Measurements from ENCODE around the gene HOXA7. TPM values are rescaled to one million over a fixed set of nuclear protein-coding genes. Genes with fewer than 3 reads are reported as not detected.

HOXA7 gene
- total RNA-seq, 1 experiment from 2014 or later: 7.5 TPM

- H3K79me2 ChIP-seq (ENCODE audit: low read length): peaks cover 35% of the 10 kb centered on the region
- H3K4me3 ChIP-seq (ENCODE audit: low read length): no peak overlapping the region
- H3K9me3 ChIP-seq (ENCODE audit: low read length): no peaks in the 10 kb centered on the region
- H3K27ac ChIP-seq (ENCODE audit: low read length): no peak overlapping the region
- H3K4me1 ChIP-seq (ENCODE audit: low read length): peaks cover 16% of the 10 kb centered on the region
- no peak overlapping the region for H3K4me2 ChIP-seq (ENCODE audit: low read depth, low read length, poor library complexity, severe bottlenecking)
- H3K9ac ChIP-seq (ENCODE audit: low read length): no peak overlapping the region
- H3K9me2 ChIP-seq (replicated peaks; ENCODE audit: insufficient read depth, low read length): no peaks in the 10 kb centered on the region
- no peaks in the 10 kb centered on the region for H4K20me1 ChIP-seq (ENCODE audit: insufficient read depth, low read depth, low read length)
- H3K36me3 ChIP-seq (ENCODE audit: insufficient read depth, low read length): peaks cover 11% of the 10 kb centered on the region; the same call in 1 of the 2 replicates
- DNase-seq: no peak
- H2AFZ ChIP-seq (ENCODE audit: low read length): no peak overlapping the region
- H3K27me3 ChIP-seq (ENCODE audit: low read length): no peaks in the 10 kb centered on the region
Measured at GRCh38 chr7:27145165-27145913, 11.1 kb downstream of the HOXA7 start.

- no peak for DNase-seq
- no peak overlapping the region for H2AFZ ChIP-seq (ENCODE audit: low read length)
- no peaks in the 10 kb centered on the region for H3K9me3 ChIP-seq (ENCODE audit: low read length)
- H3K79me2 ChIP-seq (ENCODE audit: low read length): peaks cover 29% of the 10 kb centered on the region
- H3K27me3 ChIP-seq (ENCODE audit: low read length): no peaks in the 10 kb centered on the region
- no peak overlapping the region for H3K27ac ChIP-seq (ENCODE audit: low read length)
- H3K4me2 ChIP-seq (ENCODE audit: low read depth, low read length, poor library complexity, severe bottlenecking): no peak overlapping the region
- H4K20me1 ChIP-seq (ENCODE audit: insufficient read depth, low read depth, low read length): no peaks in the 10 kb centered on the region
- H3K4me1 ChIP-seq (ENCODE audit: low read length): peaks cover 16% of the 10 kb centered on the region
- peaks cover 11% of the 10 kb centered on the region; the same call in 1 of the 2 replicates for H3K36me3 ChIP-seq (ENCODE audit: insufficient read depth, low read length)
- no peak overlapping the region for H3K9ac ChIP-seq (ENCODE audit: low read length)
- no peaks in the 10 kb centered on the region for H3K9me2 ChIP-seq (replicated peaks; ENCODE audit: insufficient read depth, low read length)
- no peak overlapping the region for H3K4me3 ChIP-seq (ENCODE audit: low read length)
Measured at GRCh38 chr7:27144781-27145164, 11.7 kb downstream of the HOXA7 start.

- no peak overlapping the region for H3K4me2 ChIP-seq (ENCODE audit: low read depth, low read length, poor library complexity, severe bottlenecking)
- no peak overlapping the region for H3K9ac ChIP-seq (ENCODE audit: low read length)
- no peaks in the 10 kb centered on the region for H3K27me3 ChIP-seq (ENCODE audit: low read length)
- no peaks in the 10 kb centered on the region for H3K9me3 ChIP-seq (ENCODE audit: low read length)
- no peak for DNase-seq
- peaks cover 11% of the 10 kb centered on the region; the same call in 1 of the 2 replicates for H3K36me3 ChIP-seq (ENCODE audit: insufficient read depth, low read length)
- no peak overlapping the region for H3K4me3 ChIP-seq (ENCODE audit: low read length)
- no peak overlapping the region for H3K27ac ChIP-seq (ENCODE audit: low read length)
- H4K20me1 ChIP-seq (ENCODE audit: insufficient read depth, low read depth, low read length): no peaks in the 10 kb centered on the region
- H3K9me2 ChIP-seq (replicated peaks; ENCODE audit: insufficient read depth, low read length): no peaks in the 10 kb centered on the region
- H3K79me2 ChIP-seq (ENCODE audit: low read length): peaks cover 23% of the 10 kb centered on the region
- peaks cover 13% of the 10 kb centered on the region for H3K4me1 ChIP-seq (ENCODE audit: low read length)
- no peak overlapping the region for H2AFZ ChIP-seq (ENCODE audit: low read length)
Measured at GRCh38 chr7:27143950-27144780, 12.3 kb downstream of the HOXA7 start.

GRCh38 chr7:27143023-27143949, 13.2 kb downstream of the HOXA7 start, which contains the start of gene HOXA5:
Gene HOXA5, minus strand, starts transcription at chr7:27143681. Its CDS starts 74 bp downstream, at chr7:27143607.
- H3K36me3 ChIP-seq (ENCODE audit: insufficient read depth, low read length): peaks cover 13% of the 10 kb centered on the region; the same call in 1 of the 2 replicates
- H3K4me1 ChIP-seq (ENCODE audit: low read length): peaks cover 4% of the 10 kb centered on the region
- H2AFZ ChIP-seq (ENCODE audit: low read length): no peak within 1 kb of the TSS
- H3K79me2 ChIP-seq (ENCODE audit: low read length): peaks cover 14% of the 10 kb centered on the region
- H3K4me2 ChIP-seq (ENCODE audit: low read depth, low read length, poor library complexity, severe bottlenecking): no peak within 1 kb of the TSS
- H3K4me3 ChIP-seq (ENCODE audit: low read length): no peak within 1 kb of the TSS
- no peaks in the 10 kb centered on the region for H3K9me2 ChIP-seq (replicated peaks; ENCODE audit: insufficient read depth, low read length)
- DNase-seq: no peak
- H3K27ac ChIP-seq (ENCODE audit: low read length): no peak within 1 kb of the TSS
- no peaks in the 10 kb centered on the region for H4K20me1 ChIP-seq (ENCODE audit: insufficient read depth, low read depth, low read length)
- no peak within 1 kb of the TSS for H3K9ac ChIP-seq (ENCODE audit: low read length)
- H3K9me3 ChIP-seq (ENCODE audit: low read length): no peaks in the 10 kb centered on the region
- H3K27me3 ChIP-seq (ENCODE audit: low read length): no peaks in the 10 kb centered on the region

GRCh38 chr7:27142580-27143022, 13.9 kb downstream of the HOXA7 start:
- no peak overlapping the region for H3K9ac ChIP-seq (ENCODE audit: low read length)
- no peaks in the 10 kb centered on the region for H3K27me3 ChIP-seq (ENCODE audit: low read length)
- DNase-seq: no peak
- H3K4me1 ChIP-seq (ENCODE audit: low read length): no peaks in the 10 kb centered on the region
- H4K20me1 ChIP-seq (ENCODE audit: insufficient read depth, low read depth, low read length): no peaks in the 10 kb centered on the region
- H3K9me2 ChIP-seq (replicated peaks; ENCODE audit: insufficient read depth, low read length): no peaks in the 10 kb centered on the region
- H3K27ac ChIP-seq (ENCODE audit: low read length): no peak overlapping the region
- H2AFZ ChIP-seq (ENCODE audit: low read length): no peak overlapping the region
- peaks cover 10% of the 10 kb centered on the region; the same call in 1 of the 2 replicates for H3K79me2 ChIP-seq (ENCODE audit: low read length)
- peaks cover 19% of the 10 kb centered on the region; the same call in 1 of the 2 replicates for H3K36me3 ChIP-seq (ENCODE audit: insufficient read depth, low read length)
- no peaks in the 10 kb centered on the region for H3K9me3 ChIP-seq (ENCODE audit: low read length)
- no peak overlapping the region for H3K4me3 ChIP-seq (ENCODE audit: low read length)
- H3K4me2 ChIP-seq (ENCODE audit: low read depth, low read length, poor library complexity, severe bottlenecking): no peak overlapping the region

GRCh38 chr7:27141923-27142579, 14.4 kb downstream of the HOXA7 start:
- Histone ChIP-seq H3K27me3 (ENCODE audit: low read length) (no peaks in the 10 kb centered on the region), H3K27ac (ENCODE audit: low read length) (no peak overlapping the region), H3K9ac (ENCODE audit: low read length) (no peak overlapping the region), H2AFZ (ENCODE audit: low read length) (no peak overlapping the region), H3K4me1 (ENCODE audit: low read length) (no peaks in the 10 kb centered on the region), H4K20me1 (ENCODE audit: insufficient read depth, low read depth, low read length) (no peaks in the 10 kb centered on the region), H3K9me2 (replicated peaks; ENCODE audit: insufficient read depth, low read length) (no peaks in the 10 kb centered on the region), H3K4me2 (ENCODE audit: low read depth, low read length, poor library complexity, severe bottlenecking) (no peak overlapping the region), H3K79me2 (ENCODE audit: low read length) (peaks cover 7% of the 10 kb centered on the region; the same call in 1 of the 2 replicates), H3K9me3 (ENCODE audit: low read length) (no peaks in the 10 kb centered on the region), H3K36me3 (ENCODE audit: insufficient read depth, low read length) (peaks cover 20% of the 10 kb centered on the region; the same call in 1 of the 2 replicates), H3K4me3 (ENCODE audit: low read length) (no peak overlapping the region)
- no peak for DNase-seq

GRCh38 chr7:27141137-27141922, 15.1 kb downstream of the HOXA7 start:
- H4K20me1 ChIP-seq (ENCODE audit: insufficient read depth, low read depth, low read length): no peaks in the 10 kb centered on the region
- no peak overlapping the region for H3K9ac ChIP-seq (ENCODE audit: low read length)
- no peak overlapping the region for H2AFZ ChIP-seq (ENCODE audit: low read length)
- no peaks in the 10 kb centered on the region for H3K27me3 ChIP-seq (ENCODE audit: low read length)
- no peak for DNase-seq
- H3K9me2 ChIP-seq (replicated peaks; ENCODE audit: insufficient read depth, low read length): no peaks in the 10 kb centered on the region
- no peaks in the 10 kb centered on the region for H3K4me1 ChIP-seq (ENCODE audit: low read length)
- peaks cover 5% of the 10 kb centered on the region; the same call in 1 of the 2 replicates for H3K79me2 ChIP-seq (ENCODE audit: low read length)
- H3K27ac ChIP-seq (ENCODE audit: low read length): no peak overlapping the region
- no peaks in the 10 kb centered on the region for H3K9me3 ChIP-seq (ENCODE audit: low read length)
- H3K4me2 ChIP-seq (ENCODE audit: low read depth, low read length, poor library complexity, severe bottlenecking): no peak overlapping the region
- H3K36me3 ChIP-seq (ENCODE audit: insufficient read depth, low read length): peaks cover 20% of the 10 kb centered on the region; the same call in 1 of the 2 replicates
- H3K4me3 ChIP-seq (ENCODE audit: low read length): no peak overlapping the region
